Measurements from ENCODE around the gene MAP3K7CL.

MAP3K7CL gene

GRCh38 chr21:29212446-29212845, 82.0 kb downstream of the MAP3K7CL start:
- no peaks in the 10 kb centered on the region for H3K9me3 ChIP-seq (ENCODE audit: control extremely low read depth in 1 of 5, control insufficient read depth in 4 of 5, insufficient read depth in 2 of 5, low read depth in 1 of 5, low read length in 4 of 5)
- H3K4me3 ChIP-seq (ENCODE audit: control insufficient read depth in 1 of 7, extremely low read depth in 1 of 7, insufficient read depth in 4 of 7, low read depth in 2 of 7, low read length in 6 of 7): no peak overlapping the region
- H3K36me3 ChIP-seq (ENCODE audit: control insufficient read depth in 4 of 4, insufficient read depth in 4 of 4, low read length in 3 of 4): no peaks in the 10 kb centered on the region
- 82% methylated on average over 3 of the region's 7 CpGs for WGBS (ENCODE audit: insufficient coverage)
- ChIA-PET CTCF (no interaction called here), POLR2A (no interaction called here)
- no peak for DNase-seq
- H3K4me1 ChIP-seq (ENCODE audit: control extremely low read depth in 1 of 4, control insufficient read depth in 4 of 4, insufficient read depth in 4 of 4, low read length in 3 of 4): peaks cover 3 to 20% (median 11%) of the 10 kb centered on the region in 4 experiments
- H3K27me3 ChIP-seq (replicated peaks in 2 of 5; ENCODE audit: control insufficient read depth in 4 of 5, insufficient read depth in 5 of 5, low read length in 4 of 5): no peaks in the 10 kb centered on the region
- H3K27ac ChIP-seq (ENCODE audit: insufficient read depth in 1 of 2, low read depth in 1 of 2, low read length in 2 of 2, poor library complexity in 1 of 2, severe bottlenecking in 2 of 2): no peak overlapping the region

GRCh38 chr21:29213513-29214385, 83.3 kb downstream of the MAP3K7CL start:
- H3K9me3 ChIP-seq (ENCODE audit: control extremely low read depth in 1 of 5, control insufficient read depth in 4 of 5, insufficient read depth in 2 of 5, low read depth in 1 of 5, low read length in 4 of 5): no peaks in the 10 kb centered on the region
- no peak overlapping the region for H3K4me3 ChIP-seq (ENCODE audit: control insufficient read depth in 1 of 7, extremely low read depth in 1 of 7, insufficient read depth in 4 of 7, low read depth in 2 of 7, low read length in 6 of 7)
- CTCF ChIA-PET: no interaction called here
- no peak overlapping the region for H3K27ac ChIP-seq (ENCODE audit: insufficient read depth in 1 of 2, low read depth in 1 of 2, low read length in 2 of 2, poor library complexity in 1 of 2, severe bottlenecking in 2 of 2)
- WGBS (ENCODE audit: insufficient coverage): 93% methylated on average over 2 of the region's 2 CpGs
- POLR2A ChIA-PET: no interaction called here
- peaks cover 0 to 12% (median 3%) of the 10 kb centered on the region in 4 experiments for H3K4me1 ChIP-seq (ENCODE audit: control extremely low read depth in 1 of 4, control insufficient read depth in 4 of 4, insufficient read depth in 4 of 4, low read length in 3 of 4)
- no peak for DNase-seq
- no peaks in the 10 kb centered on the region for H3K27me3 ChIP-seq (replicated peaks in 2 of 5; ENCODE audit: control insufficient read depth in 4 of 5, insufficient read depth in 5 of 5, low read length in 4 of 5)
- no peaks in the 10 kb centered on the region for H3K36me3 ChIP-seq (ENCODE audit: control insufficient read depth in 4 of 4, insufficient read depth in 4 of 4, low read length in 3 of 4)

- Histone ChIP-seq H3K27me3 (replicated peaks in 2 of 5; ENCODE audit: control insufficient read depth in 4 of 5, insufficient read depth in 5 of 5, low read length in 4 of 5) (no peaks in the 10 kb centered on the region), H3K36me3 (ENCODE audit: control insufficient read depth in 4 of 4, insufficient read depth in 4 of 4, low read length in 3 of 4) (no peaks in the 10 kb centered on the region), H3K9me3 (ENCODE audit: control extremely low read depth in 1 of 5, control insufficient read depth in 4 of 5, insufficient read depth in 2 of 5, low read depth in 1 of 5, low read length in 4 of 5) (no peaks in the 10 kb centered on the region), H3K4me3 (ENCODE audit: control insufficient read depth in 1 of 7, extremely low read depth in 1 of 7, insufficient read depth in 4 of 7, low read depth in 2 of 7, low read length in 6 of 7) (no peak overlapping the region), H3K4me1 (ENCODE audit: control extremely low read depth in 1 of 4, control insufficient read depth in 4 of 4, insufficient read depth in 4 of 4, low read length in 3 of 4) (peaks cover 0 to 3% (median 0%) of the 10 kb centered on the region in 4 experiments), H3K27ac (ENCODE audit: insufficient read depth in 1 of 2, low read depth in 1 of 2, low read length in 2 of 2, poor library complexity in 1 of 2, severe bottlenecking in 2 of 2) (no peak overlapping the region)
- ChIA-PET POLR2A (no interaction called here), CTCF (no interaction called here)
- no peak for DNase-seq
- no CpG with 5 or more reads among the region's 2 CpGs for WGBS (ENCODE audit: insufficient coverage)
These were observed 85.3 kb downstream of the MAP3K7CL start for GRCh38 chr21:29215709-29216108.

GRCh38 chr21:29217818-29218291, 87.4 kb downstream of the MAP3K7CL start:
- Histone ChIP-seq H3K4me3 (ENCODE audit: control insufficient read depth in 1 of 7, extremely low read depth in 1 of 7, insufficient read depth in 4 of 7, low read depth in 2 of 7, low read length in 6 of 7) (no peak overlapping the region), H3K27me3 (replicated peaks in 2 of 5; ENCODE audit: control insufficient read depth in 4 of 5, insufficient read depth in 5 of 5, low read length in 4 of 5) (no peaks in the 10 kb centered on the region), H3K36me3 (ENCODE audit: control insufficient read depth in 4 of 4, insufficient read depth in 4 of 4, low read length in 3 of 4) (no peaks in the 10 kb centered on the region), H3K9me3 (ENCODE audit: control extremely low read depth in 1 of 5, control insufficient read depth in 4 of 5, insufficient read depth in 2 of 5, low read depth in 1 of 5, low read length in 4 of 5) (peaks cover 0 to 3% (median 0%) of the 10 kb centered on the region in 5 experiments), H3K27ac (ENCODE audit: insufficient read depth in 1 of 2, low read depth in 1 of 2, low read length in 2 of 2, poor library complexity in 1 of 2, severe bottlenecking in 2 of 2) (no peak overlapping the region), H3K4me1 (ENCODE audit: control extremely low read depth in 1 of 4, control insufficient read depth in 4 of 4, insufficient read depth in 4 of 4, low read length in 3 of 4) (no peaks in the 10 kb centered on the region)
- ChIA-PET POLR2A (no interaction called here), CTCF (interaction anchor here (1.5 kb wide), 1 partner anchor 80 kb away, joined by 3 read pairs; no protein-coding TSS in a partner anchor)
- no peak for DNase-seq
- WGBS (ENCODE audit: insufficient coverage): 100% methylated on average over 1 of the region's 4 CpGs

- POLR2A ChIA-PET: no interaction called here
- no peaks in the 10 kb centered on the region for H3K27me3 ChIP-seq (replicated peaks in 2 of 5; ENCODE audit: control insufficient read depth in 4 of 5, insufficient read depth in 5 of 5, low read length in 4 of 5)
- WGBS (ENCODE audit: insufficient coverage): no CpG with 5 or more reads among the region's 1 CpG
- no peaks in the 10 kb centered on the region for H3K36me3 ChIP-seq (ENCODE audit: control insufficient read depth in 4 of 4, insufficient read depth in 4 of 4, low read length in 3 of 4)
- no peak overlapping the region for H3K4me3 ChIP-seq (ENCODE audit: control insufficient read depth in 1 of 7, extremely low read depth in 1 of 7, insufficient read depth in 4 of 7, low read depth in 2 of 7, low read length in 6 of 7)
- no peak overlapping the region for H3K27ac ChIP-seq (ENCODE audit: insufficient read depth in 1 of 2, low read depth in 1 of 2, low read length in 2 of 2, poor library complexity in 1 of 2, severe bottlenecking in 2 of 2)
- H3K4me1 ChIP-seq (ENCODE audit: control extremely low read depth in 1 of 4, control insufficient read depth in 4 of 4, insufficient read depth in 4 of 4, low read length in 3 of 4): no peaks in the 10 kb centered on the region
- no peak for DNase-seq
- peaks cover 0 to 3% (median 0%) of the 10 kb centered on the region in 5 experiments for H3K9me3 ChIP-seq (ENCODE audit: control extremely low read depth in 1 of 5, control insufficient read depth in 4 of 5, insufficient read depth in 2 of 5, low read depth in 1 of 5, low read length in 4 of 5)
- CTCF ChIA-PET: interaction anchor here (0.9 to 1.5 kb wide), 3 partner anchors 27 to 130 kb away, joined by 3 read pairs; no protein-coding TSS in a partner anchor
These were observed 88.3 kb downstream of the MAP3K7CL start for GRCh38 chr21:29218749-29219148.

- POLR2A ChIA-PET: no interaction called here
- Histone ChIP-seq H3K4me3 (ENCODE audit: control insufficient read depth in 1 of 7, extremely low read depth in 1 of 7, insufficient read depth in 4 of 7, low read depth in 2 of 7, low read length in 6 of 7) (no peak overlapping the region), H3K27me3 (replicated peaks in 2 of 5; ENCODE audit: control insufficient read depth in 4 of 5, insufficient read depth in 5 of 5, low read length in 4 of 5) (no peaks in the 10 kb centered on the region), H3K36me3 (ENCODE audit: control insufficient read depth in 4 of 4, insufficient read depth in 4 of 4, low read length in 3 of 4) (no peaks in the 10 kb centered on the region), H3K27ac (ENCODE audit: insufficient read depth in 1 of 2, low read depth in 1 of 2, low read length in 2 of 2, poor library complexity in 1 of 2, severe bottlenecking in 2 of 2) (no peak overlapping the region), H3K9me3 (ENCODE audit: control extremely low read depth in 1 of 5, control insufficient read depth in 4 of 5, insufficient read depth in 2 of 5, low read depth in 1 of 5, low read length in 4 of 5) (peaks cover 0 to 3% (median 0%) of the 10 kb centered on the region in 5 experiments), H3K4me1 (ENCODE audit: control extremely low read depth in 1 of 4, control insufficient read depth in 4 of 4, insufficient read depth in 4 of 4, low read length in 3 of 4) (no peaks in the 10 kb centered on the region)
- CTCF ChIA-PET: interaction anchor here (0.9 to 1.5 kb wide), 3 partner anchors 27 to 129 kb away, joined by 3 read pairs; no protein-coding TSS in a partner anchor
- no peak for DNase-seq
- WGBS (ENCODE audit: insufficient coverage): 100% methylated on average over 5 of the region's 8 CpGs
These were observed 88.8 kb downstream of the MAP3K7CL start for GRCh38 chr21:29219165-29219770.
